B cell (primary cell): ENCODE results near the gene BICRAL. TPM values are rescaled to one million over a fixed set of nuclear protein-coding genes. Genes with fewer than 3 reads are reported as not detected.

Experiments used
- ATAC-seq: fragments of 200-7000 bp; cut with Tn5 transposase; one replicate; pipeline ENCODE4 v1.10.0; 2021; ENCODE audit warnings: low read depth, mild to moderate bottlenecking, moderate number of reproducible peaks, moderate library complexity
- CTCF ChIA-PET: fragments of 350-600 bp; sonication (Branson Sonifier 250); formaldehyde crosslinking; loops from one replicate; lab custom pipeline; 2021; ENCODE audit warnings: antibody characterized with exemption, inconsistent platforms; lab: Charles Lee
- POLR2A ChIA-PET: fragments of 350-600 bp; sonication (Branson Sonifier 250); formaldehyde crosslinking; loops from one replicate; lab custom pipeline; 2021; ENCODE audit warnings: antibody characterized with exemption; lab: Charles Lee
- DNase-seq: peaks from one replicate; pipeline ENCODE4 v3.0.0; 2013
- H2AFZ ChIP-seq: 2 replicates; pipeline ENCODE4 v1.6.1; 2012; ENCODE audit warnings: mild to moderate bottlenecking, low read depth, low read length; ENCODE audit not compliant: insufficient read depth, poor library complexity, severe bottlenecking
- H3K27ac ChIP-seq, 2 donors: 1 replicate in 1 of 2; 2 replicates in 1 of 2; pipeline ENCODE4 v1.5.1; 2012 to 2013; ENCODE audit warnings: low read length in 2 of 2, mild to moderate bottlenecking in 2 of 2, moderate library complexity in 1 of 2
- H3K27me3 ChIP-seq, 4 experiments: fragments of 200-600 bp in 1 of 4; sonication (generic) in 1 of 4; replicated peaks in 1 of 4; 1 replicate in 2 of 4; 2 replicates in 2 of 4; pipeline versions ENCODE4 v1.6.1 to v1.7.0; 2013 to 2016; ENCODE audit warnings: low read length in 3 of 4, mild to moderate bottlenecking in 2 of 4, mixed read lengths in 1 of 4, moderate library complexity in 1 of 4; ENCODE audit not compliant: insufficient read depth in 4 of 4, control insufficient read depth in 3 of 4; ENCODE audit errors: control extremely low read depth in 1 of 4
- H3K36me3 ChIP-seq, 2 experiments: replicated peaks in 1 of 2; 1 replicate in 1 of 2; 2 replicates in 1 of 2; pipeline versions ENCODE4 v1.6.1 to v1.7.1; 2013; ENCODE audit warnings: low read length in 1 of 2; ENCODE audit not compliant: insufficient read depth in 2 of 2, control insufficient read depth in 1 of 2; ENCODE audit errors: control extremely low read depth in 1 of 2, extremely low read depth in 1 of 2
- H3K4me1 ChIP-seq, 2 donors: fragments of 200-600 bp in 1 of 2; sonication (generic) in 1 of 2; 1 replicate in 1 of 2; 2 replicates in 1 of 2; pipeline versions ENCODE4 v1.5.1 to v1.6.1; 2013 to 2017; ENCODE audit warnings: low read length in 2 of 2; ENCODE audit not compliant: control insufficient read depth in 2 of 2, insufficient read depth in 2 of 2
- H3K4me2 ChIP-seq: replicated peaks from 2 replicates; pipeline ENCODE3; 2012; ENCODE audit warnings: mild to moderate bottlenecking, low read depth, low read length; ENCODE audit not compliant: poor library complexity, severe bottlenecking
- H3K4me3 ChIP-seq, 5 experiments: fragments of 200-600 bp in 1 of 5; sonication (generic) in 1 of 5; 1 replicate in 3 of 5; 2 replicates in 2 of 5; pipeline versions ENCODE4 v1.5.1 to v1.7.0; 2011 to 2016; ENCODE audit warnings: low read length in 4 of 5, mild to moderate bottlenecking in 4 of 5, low read depth in 2 of 5, control low read depth in 1 of 5, moderate library complexity in 1 of 5; ENCODE audit not compliant: insufficient read depth in 1 of 5; ENCODE audit errors: control extremely low read depth in 1 of 5, extremely low read depth in 1 of 5
- H3K79me2 ChIP-seq: fragments of 200-600 bp; sonication (generic); one replicate; pipeline ENCODE4 v1.6.0; 2016; ENCODE audit warnings: low read length; ENCODE audit not compliant: control insufficient read depth, insufficient read depth
- H3K9ac ChIP-seq: fragments of 200-600 bp; sonication (generic); 2 replicates; pipeline ENCODE4 v1.6.1; 2017; ENCODE audit warnings: mild to moderate bottlenecking, low read length, moderate library complexity
- H3K9me3 ChIP-seq, 3 donors: one replicate each; pipeline versions ENCODE4 v1.6.1 to v1.7.1; 2013; ENCODE audit warnings: low read length in 2 of 3; ENCODE audit not compliant: control insufficient read depth in 2 of 3, insufficient read depth in 1 of 3; ENCODE audit errors: control extremely low read depth in 1 of 3
- H4K20me1 ChIP-seq: 2 replicates; pipeline ENCODE4 v1.6.0; 2012; ENCODE audit warnings: mild to moderate bottlenecking, low read length; ENCODE audit not compliant: insufficient read depth, control insufficient read depth, poor library complexity, severe bottlenecking
- H3K27ac Mint-ChIP-seq: one replicate; pipeline ENCODE4 v1.8.0; 2021; ENCODE audit warnings: mixed read lengths
- H3K27me3 Mint-ChIP-seq: one replicate; pipeline ENCODE4 v1.8.0; 2021; ENCODE audit warnings: mixed read lengths
- H3K4me1 Mint-ChIP-seq: one replicate; pipeline ENCODE4 v1.8.0; 2021; ENCODE audit warnings: mixed read lengths
- H3K4me3 Mint-ChIP-seq: one replicate; pipeline ENCODE4 v1.8.0; 2021; ENCODE audit warnings: mixed read lengths
- H3K9me3 Mint-ChIP-seq: one replicate; pipeline ENCODE4 v1.8.0; 2022; ENCODE audit warnings: mixed read lengths; ENCODE audit not compliant: insufficient read depth
- EZH2 ChIP-seq: IDR thresholded peaks from 2 replicates; pipeline ENCODE4 v1.6.1; 2012; ENCODE audit warnings: borderline replicate concordance, low read depth, mild to moderate bottlenecking, moderate library complexity, low read length; ENCODE audit not compliant: insufficient read depth, poor library complexity, severe bottlenecking
- whole genome bisulfite sequencing: methylation state at CpG from one replicate; pipeline ENCODE4 v1.1.5; 2013; ENCODE audit warnings: missing lambda C conversion rate; ENCODE audit not compliant: insufficient coverage; 5-methylcytosine and 5-hydroxymethylcytosine counted together
- intact Hi-C: fragments of 100-400 bp; cut with micrococcal nuclease; formaldehyde crosslinking; loops from one replicate; pipeline ENCODE4 v1.10.0; 2022
- polyA plus RNA-seq: library from polyadenylated mRNA; depleted of rRNA; stranded (reverse); fragments of >200 nt; gene quantifications from 2 replicates; pipeline ENCODE4 v1.2.3, GENCODE V29; 2012
- total RNA-seq, 2 donors: library from RNA; stranded (reverse); fragments of 120-200 nt in 1 of 2; gene quantifications; 1 replicate in 1 of 2; 2 replicates in 1 of 2; pipeline versions ENCODE4 v1.2.3 to v1.2.4, GENCODE V29; 2013 to 2022
- TF ChIP-seq, protein P1 (sequence below): fragments of 200-600 bp; IDR thresholded peaks from one replicate; pipeline ENCODE4 v1.8.0; 2022; ENCODE audit warnings: antibody characterized with exemption, mild to moderate bottlenecking

The BICRAL gene
- total and polyA plus RNA-seq, 2 donors (not counting 1 experiment from before 2014, with no cell fraction given): 17.5 to 34.1 TPM

DNA sequence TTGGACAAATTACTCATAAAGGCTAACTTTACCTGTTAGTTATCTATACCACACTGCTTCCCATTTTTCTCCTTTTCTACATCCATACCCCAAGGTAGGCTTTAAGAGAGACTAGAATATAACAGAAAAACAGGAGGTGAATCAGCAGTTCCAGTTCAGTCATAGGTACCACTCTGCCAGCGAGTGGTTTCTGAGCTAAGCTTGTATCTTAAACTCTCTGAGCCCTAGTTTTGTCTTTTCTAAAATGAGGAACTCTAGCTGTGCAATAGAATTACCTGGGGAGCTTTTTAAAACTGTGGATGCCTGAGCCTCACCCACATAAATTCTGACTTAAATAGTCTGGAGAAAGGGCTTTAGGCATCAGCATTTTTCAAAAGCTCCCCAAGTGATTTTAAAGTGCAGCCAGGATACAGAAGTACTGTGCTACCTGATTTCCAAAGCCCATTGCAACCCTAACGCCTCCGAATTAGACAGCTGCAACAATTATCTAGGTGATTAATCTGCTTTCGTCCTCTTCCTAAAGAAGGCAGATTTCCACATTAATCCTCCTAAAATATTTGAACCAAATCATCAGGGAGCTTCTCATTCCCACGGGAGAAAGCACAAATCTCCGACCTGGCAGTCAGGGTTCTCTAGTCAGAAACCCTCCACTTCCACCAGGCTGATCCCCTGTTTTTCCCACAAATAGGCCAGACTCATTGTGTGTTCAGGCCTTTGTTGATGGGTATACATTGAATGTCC, 60.2 kb downstream of the BICRAL start:
- no peak overlapping the region for H3K4me3 Mint-ChIP-seq
- Histone ChIP-seq H3K27ac (no peak overlapping the region), H3K27me3 (no peaks in the 10 kb centered on the region), H2AFZ (no peak overlapping the region), H3K9me3 (no peaks in the 10 kb centered on the region), H3K36me3 (peaks cover 2 to 27% of the 10 kb centered on the region in 2 experiments), H4K20me1 (peaks cover 18% of the 10 kb centered on the region), H3K4me1 (no peaks in the 10 kb centered on the region), H3K9ac (no peak overlapping the region), H3K4me3 (no peak overlapping the region), H3K4me2 (no peak overlapping the region), H3K79me2 (peaks cover 40% of the 10 kb centered on the region)
- peaks cover 4% of the 10 kb centered on the region for H3K4me1 Mint-ChIP-seq
- POLR2A ChIA-PET: interaction anchor here (0.6 kb wide), 1 partner anchor 80 kb away, joined by 3 read pairs; no protein-coding TSS in a partner anchor
- no peak overlapping the region for H3K27ac Mint-ChIP-seq
- no peak for ATAC-seq
- intact Hi-C loops: no loop called here
- CTCF ChIA-PET: interaction anchor here (1.0 kb wide), 1 partner anchor 180 kb away, joined by 3 read pairs; no protein-coding TSS in a partner anchor
- H3K27me3 Mint-ChIP-seq: no peaks in the 10 kb centered on the region
- WGBS: 87% methylated on average over 6 of the region's 6 CpGs
- H3K9me3 Mint-ChIP-seq: no peaks in the 10 kb centered on the region
- no peak for DNase-seq
- no peak for TF ChIP-seq EZH2
- TF ChIP-seq, protein P1, sequence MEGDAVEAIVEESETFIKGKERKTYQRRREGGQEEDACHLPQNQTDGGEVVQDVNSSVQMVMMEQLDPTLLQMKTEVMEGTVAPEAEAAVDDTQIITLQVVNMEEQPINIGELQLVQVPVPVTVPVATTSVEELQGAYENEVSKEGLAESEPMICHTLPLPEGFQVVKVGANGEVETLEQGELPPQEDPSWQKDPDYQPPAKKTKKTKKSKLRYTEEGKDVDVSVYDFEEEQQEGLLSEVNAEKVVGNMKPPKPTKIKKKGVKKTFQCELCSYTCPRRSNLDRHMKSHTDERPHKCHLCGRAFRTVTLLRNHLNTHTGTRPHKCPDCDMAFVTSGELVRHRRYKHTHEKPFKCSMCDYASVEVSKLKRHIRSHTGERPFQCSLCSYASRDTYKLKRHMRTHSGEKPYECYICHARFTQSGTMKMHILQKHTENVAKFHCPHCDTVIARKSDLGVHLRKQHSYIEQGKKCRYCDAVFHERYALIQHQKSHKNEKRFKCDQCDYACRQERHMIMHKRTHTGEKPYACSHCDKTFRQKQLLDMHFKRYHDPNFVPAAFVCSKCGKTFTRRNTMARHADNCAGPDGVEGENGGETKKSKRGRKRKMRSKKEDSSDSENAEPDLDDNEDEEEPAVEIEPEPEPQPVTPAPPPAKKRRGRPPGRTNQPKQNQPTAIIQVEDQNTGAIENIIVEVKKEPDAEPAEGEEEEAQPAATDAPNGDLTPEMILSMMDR: no peak

DNA sequence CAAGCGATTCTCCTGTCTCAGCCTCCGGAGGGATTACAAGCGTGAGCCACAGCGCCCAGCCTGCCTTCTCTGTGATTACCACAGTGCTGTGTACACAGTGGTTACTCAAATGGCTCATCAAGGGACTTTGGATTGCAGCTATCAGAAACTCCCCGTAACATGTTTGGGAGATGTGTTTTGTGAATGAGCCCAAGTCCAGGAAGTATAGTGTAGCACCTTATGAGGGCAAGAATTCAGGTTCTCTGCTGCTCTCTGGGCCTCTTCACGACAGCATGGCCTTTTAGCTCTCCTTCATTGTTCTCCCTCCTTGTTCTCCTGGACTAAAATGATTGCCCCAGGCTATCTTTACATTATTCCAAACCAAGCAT, 63.5 kb downstream of the BICRAL start:
- Histone ChIP-seq H3K4me1 (no peaks in the 10 kb centered on the region), H3K36me3 (peaks cover 0 to 20% of the 10 kb centered on the region in 2 experiments), H3K4me3 (no peak overlapping the region), H4K20me1 (peaks cover 18% of the 10 kb centered on the region), H3K27ac (no peak overlapping the region), H3K4me2 (no peak overlapping the region), H3K79me2 (peaks cover 31% of the 10 kb centered on the region), H3K9me3 (no peaks in the 10 kb centered on the region), H3K27me3 (no peaks in the 10 kb centered on the region), H3K9ac (no peak overlapping the region), H2AFZ (no peak overlapping the region)
- Mint-ChIP-seq H3K9me3 (no peaks in the 10 kb centered on the region), H3K4me1 (peaks cover 4% of the 10 kb centered on the region), H3K27me3 (no peaks in the 10 kb centered on the region), H3K4me3 (no peak overlapping the region), H3K27ac (no peak overlapping the region)
- ChIA-PET CTCF (interaction anchor here (0.7 to 1.6 kb wide), 3 partner anchors 8 to 184 kb away, joined by 4 to 5 read pairs (median 4); partner anchors contain the start of gene TBCC), POLR2A (interaction anchor here (0.6 to 0.8 kb wide), 4 partner anchors 25 to 404 kb away, joined by 3 read pairs; partner anchors contain the start of gene BICRAL)
- intact Hi-C loops: no loop called here
- WGBS: 93% methylated on average over 6 of the region's 6 CpGs
- DNase-seq (no peak), ATAC-seq (no peak)
- TF ChIP-seq, protein P1: no peak
- no peak for TF ChIP-seq EZH2
